Neural crest cell (in vitro differentiated cells): ENCODE results near the gene CDCA4. TPM values are rescaled to one million over a fixed set of nuclear protein-coding genes. Genes with fewer than 3 reads are reported as not detected.
"Not testable (repeated sequence)": the region's sequence is repeated elsewhere in the genome, so short reads cannot be mapped to it uniquely, and the experiment has no call there.

Experiments used
- DNase-seq: peaks from one replicate; pipeline ENCODE4 v3.0.0; 2021; ENCODE audit warnings: low read depth, mixed read lengths, low spot score
- H3K27ac Mint-ChIP-seq: one replicate; pipeline ENCODE4 v1.8.0; 2021; ENCODE audit warnings: mild to moderate bottlenecking, mixed read lengths; ENCODE audit not compliant: unreplicated experiment
- H3K27me3 Mint-ChIP-seq: 2 replicates; pipeline ENCODE4 v1.8.0; 2021; ENCODE audit warnings: low read depth, mild to moderate bottlenecking, mixed read lengths
- H3K36me3 Mint-ChIP-seq: 2 replicates; pipeline ENCODE4 v1.8.0; 2021; ENCODE audit warnings: low read depth, mild to moderate bottlenecking, mixed read lengths
- H3K4me1 Mint-ChIP-seq: 2 replicates; pipeline ENCODE4 v1.8.0; 2021; ENCODE audit warnings: mixed read lengths
- H3K4me3 Mint-ChIP-seq: one replicate; pipeline ENCODE4 v1.8.0; 2021; ENCODE audit warnings: mild to moderate bottlenecking, mixed read lengths
- H3K9me3 Mint-ChIP-seq: 2 replicates; pipeline ENCODE4 v1.8.0; 2021; ENCODE audit warnings: mixed read lengths
- total RNA-seq: library from RNA; stranded (reverse); gene quantifications from 2 replicates; pipeline ENCODE4 v1.2.1, GENCODE V29; 2021
- TF ChIP-seq, protein P1 (sequence below): fragments of 200-600 bp; sonication (generic); conservative IDR thresholded peaks from 2 replicates; pipeline ENCODE4 v1.5.0; 2021; ENCODE audit warnings: antibody characterized with exemption, mild to moderate bottlenecking

CDCA4 gene
- total RNA-seq, 1 donor from 2014 or later: 58.2 TPM

DNA sequence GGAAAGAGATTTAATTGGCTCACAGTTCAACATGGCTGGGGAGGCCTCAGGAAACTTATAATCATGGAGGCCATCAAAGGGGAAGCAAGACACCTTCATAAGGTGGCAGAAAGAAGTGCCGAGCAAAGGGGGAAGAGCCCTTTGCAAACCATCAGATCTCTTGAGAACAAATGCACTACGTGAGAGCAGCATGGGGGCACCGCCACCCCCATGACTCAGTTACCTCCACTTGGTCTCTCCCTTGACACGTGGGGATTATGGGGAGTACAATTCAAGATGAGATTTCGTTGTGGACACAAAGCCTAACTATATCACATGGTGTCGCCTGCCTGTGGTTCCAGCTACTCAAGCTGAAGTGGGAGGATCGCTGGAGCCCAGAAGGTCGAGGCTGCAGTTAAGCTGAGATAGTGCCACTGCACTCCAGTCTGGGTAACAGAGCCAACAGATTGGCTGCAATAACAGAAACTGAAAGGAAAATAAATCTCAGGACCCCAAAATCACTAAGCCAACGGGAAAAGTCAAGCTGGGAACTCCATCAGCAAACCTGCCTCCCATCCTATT is 10.0 kb upstream of the CDCA4 start:
- TF ChIP-seq, protein P1, sequence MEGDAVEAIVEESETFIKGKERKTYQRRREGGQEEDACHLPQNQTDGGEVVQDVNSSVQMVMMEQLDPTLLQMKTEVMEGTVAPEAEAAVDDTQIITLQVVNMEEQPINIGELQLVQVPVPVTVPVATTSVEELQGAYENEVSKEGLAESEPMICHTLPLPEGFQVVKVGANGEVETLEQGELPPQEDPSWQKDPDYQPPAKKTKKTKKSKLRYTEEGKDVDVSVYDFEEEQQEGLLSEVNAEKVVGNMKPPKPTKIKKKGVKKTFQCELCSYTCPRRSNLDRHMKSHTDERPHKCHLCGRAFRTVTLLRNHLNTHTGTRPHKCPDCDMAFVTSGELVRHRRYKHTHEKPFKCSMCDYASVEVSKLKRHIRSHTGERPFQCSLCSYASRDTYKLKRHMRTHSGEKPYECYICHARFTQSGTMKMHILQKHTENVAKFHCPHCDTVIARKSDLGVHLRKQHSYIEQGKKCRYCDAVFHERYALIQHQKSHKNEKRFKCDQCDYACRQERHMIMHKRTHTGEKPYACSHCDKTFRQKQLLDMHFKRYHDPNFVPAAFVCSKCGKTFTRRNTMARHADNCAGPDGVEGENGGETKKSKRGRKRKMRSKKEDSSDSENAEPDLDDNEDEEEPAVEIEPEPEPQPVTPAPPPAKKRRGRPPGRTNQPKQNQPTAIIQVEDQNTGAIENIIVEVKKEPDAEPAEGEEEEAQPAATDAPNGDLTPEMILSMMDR: no peak
- Mint-ChIP-seq H3K4me3 (no peak overlapping the region), H3K9me3 (no peaks in the 10 kb centered on the region), H3K36me3 (no peaks in the 10 kb centered on the region), H3K27ac (no peak overlapping the region), H3K27me3 (peaks cover 48% of the 10 kb centered on the region), H3K4me1 (peaks cover 12% of the 10 kb centered on the region)
- DNase-seq: no peak

DNA sequence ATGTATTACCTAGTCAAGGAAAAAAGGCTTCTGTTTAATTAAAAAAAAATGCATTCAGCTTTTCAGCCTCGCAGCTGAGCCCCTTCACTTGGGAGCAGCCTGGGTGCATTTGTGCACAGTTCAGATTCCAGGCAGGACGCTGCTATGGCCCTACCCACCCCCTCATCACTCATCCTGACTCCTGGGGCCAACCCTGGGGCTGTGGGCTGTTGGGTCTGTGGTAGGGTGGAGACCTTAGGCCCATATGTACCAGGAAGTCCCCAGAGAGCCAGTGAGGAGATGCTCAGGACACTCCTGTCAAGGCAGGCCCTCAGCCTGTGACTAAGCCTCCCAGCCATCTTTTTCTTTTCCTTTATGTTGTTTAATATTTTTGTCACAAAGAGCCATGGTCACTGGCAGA is 9.3 kb upstream of the CDCA4 start:
- H3K36me3 Mint-ChIP-seq: no peaks in the 10 kb centered on the region
- H3K27ac Mint-ChIP-seq: no peak overlapping the region
- H3K9me3 Mint-ChIP-seq: no peaks in the 10 kb centered on the region
- H3K4me3 Mint-ChIP-seq: no peak overlapping the region
- H3K4me1 Mint-ChIP-seq: peaks cover 12% of the 10 kb centered on the region
- TF ChIP-seq, protein P1: no peak
- H3K27me3 Mint-ChIP-seq: peaks cover 46% of the 10 kb centered on the region
- no peak for DNase-seq

DNA sequence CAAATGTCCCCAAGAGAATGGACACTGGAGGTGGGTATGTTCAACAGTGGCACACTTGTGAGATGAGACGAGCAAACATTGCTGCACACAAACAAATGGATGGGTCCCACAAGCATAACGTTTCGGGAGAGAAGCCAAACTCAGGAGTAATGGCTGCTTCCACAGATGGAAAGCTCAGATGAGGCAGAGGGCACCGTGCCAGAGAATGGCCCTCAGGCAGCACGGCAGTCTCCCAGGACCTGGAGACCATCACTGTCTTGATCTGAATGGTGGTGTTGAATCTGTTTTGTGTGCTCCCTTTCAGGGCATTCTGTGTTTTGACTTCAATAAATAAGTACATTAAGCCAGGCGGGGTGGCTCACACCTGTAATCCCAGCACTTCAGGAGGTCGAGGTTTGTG is 8.5 kb upstream of the CDCA4 start:
- no peak for DNase-seq
- no peaks in the 10 kb centered on the region for H3K36me3 Mint-ChIP-seq
- peaks cover 39% of the 10 kb centered on the region for H3K27me3 Mint-ChIP-seq
- no peaks in the 10 kb centered on the region for H3K9me3 Mint-ChIP-seq
- no peak overlapping the region for H3K27ac Mint-ChIP-seq
- TF ChIP-seq, protein P1: no peak
- H3K4me3 Mint-ChIP-seq: no peak overlapping the region
- peaks cover 10% of the 10 kb centered on the region for H3K4me1 Mint-ChIP-seq

DNA sequence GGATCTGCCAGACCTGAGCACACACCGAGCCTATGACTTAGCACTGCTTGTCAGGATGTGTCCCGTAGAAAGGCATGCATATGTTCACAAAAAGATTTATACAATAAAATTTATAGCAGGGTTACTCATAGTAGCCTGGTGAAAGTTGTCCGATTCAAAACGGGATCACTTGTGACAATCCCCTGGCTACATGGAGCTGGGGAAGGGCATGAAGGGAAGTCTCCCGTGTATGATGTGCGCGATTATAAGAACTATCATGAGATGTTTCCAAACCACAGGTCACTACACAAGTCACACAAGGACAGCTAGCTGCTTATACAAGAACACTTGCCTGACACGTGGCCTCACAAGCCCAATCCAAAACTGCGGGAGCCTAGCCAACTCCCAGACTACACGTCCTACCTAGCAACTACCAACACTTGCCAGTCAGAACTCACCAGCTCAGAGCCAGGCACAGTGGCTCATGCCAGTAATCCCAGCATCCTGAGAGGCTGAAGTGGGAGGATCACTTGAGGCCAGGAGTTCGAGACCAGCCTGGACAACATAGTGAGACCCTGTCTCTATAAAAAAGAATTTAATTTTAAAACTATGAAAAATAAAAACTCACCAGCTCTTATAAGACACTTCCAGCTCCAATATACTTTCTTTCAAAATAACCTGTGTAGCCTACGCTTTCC is 7.5 kb upstream of the CDCA4 start:
- Mint-ChIP-seq H3K27ac (no peak overlapping the region), H3K4me1 (peaks cover 2% of the 10 kb centered on the region), H3K36me3 (no peaks in the 10 kb centered on the region), H3K27me3 (peaks cover 28% of the 10 kb centered on the region), H3K9me3 (no peaks in the 10 kb centered on the region), H3K4me3 (no peak overlapping the region)
- TF ChIP-seq, protein P1: no peak
- no peak for DNase-seq

DNA sequence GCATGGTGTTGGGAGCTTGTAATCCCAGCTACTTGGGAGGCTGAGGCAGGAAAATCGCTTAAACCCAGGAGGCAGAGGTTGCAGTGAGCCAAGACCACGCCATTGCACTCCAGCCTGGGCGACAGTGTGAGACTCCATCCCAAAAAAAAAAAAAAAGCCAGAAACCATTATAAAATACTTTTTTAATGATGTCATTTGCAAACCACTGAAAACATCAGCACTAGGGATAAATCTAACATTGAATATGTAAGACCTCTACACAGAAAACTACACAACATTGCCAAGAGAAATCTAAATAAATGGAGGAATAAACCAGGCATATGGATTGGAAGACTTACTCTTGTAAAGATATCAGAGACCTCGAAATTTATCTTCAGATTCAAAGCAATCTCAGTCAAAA is 6.8 kb upstream of the CDCA4 start:
- H3K27me3 Mint-ChIP-seq: peaks cover 22% of the 10 kb centered on the region

DNA sequence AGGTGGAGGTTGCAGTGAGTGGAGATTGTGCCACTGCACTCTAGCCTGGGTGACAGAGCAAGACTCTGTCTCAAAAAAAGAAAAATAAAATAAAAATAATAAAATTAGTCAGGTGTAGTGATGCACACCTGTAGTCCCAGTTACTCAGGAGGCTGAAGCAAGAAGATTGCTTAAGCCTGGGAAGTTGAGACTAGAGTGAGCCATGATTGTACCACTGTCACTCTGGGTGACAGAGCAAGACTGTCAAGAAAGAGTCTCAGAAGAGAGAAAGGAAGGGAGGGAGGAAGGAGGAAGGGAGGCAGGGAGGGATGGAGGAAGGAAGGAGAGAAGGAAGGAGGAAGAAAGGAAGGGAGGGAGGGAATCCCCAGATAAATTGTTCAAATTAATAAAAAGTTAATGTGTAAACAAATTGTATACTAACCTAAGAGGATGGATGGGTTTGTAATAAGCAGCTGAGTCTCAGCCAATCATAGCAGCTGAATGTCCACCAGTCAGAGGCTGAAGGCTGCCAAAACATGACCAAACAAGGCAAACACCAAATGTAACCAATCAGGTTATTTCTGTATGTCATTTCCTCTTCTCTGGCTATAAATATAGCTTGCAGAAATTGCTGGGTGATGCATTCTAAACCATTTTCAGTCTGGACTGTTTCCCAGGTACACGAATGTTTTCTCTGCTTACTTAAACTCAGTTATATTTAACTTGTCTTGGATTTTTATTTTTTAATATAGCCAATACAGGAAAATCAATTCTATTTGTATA is 6.1 kb upstream of the CDCA4 start:
- Mint-ChIP-seq H3K27me3 (peaks cover 16% of the 10 kb centered on the region), H3K9me3 (no peaks in the 10 kb centered on the region)

More for the DNA sequence above, 6.8 kb upstream of the CDCA4 start:
- H3K36me3 Mint-ChIP-seq, H3K9me3 Mint-ChIP-seq, H3K4me1 Mint-ChIP-seq, H3K27ac Mint-ChIP-seq, H3K4me3 Mint-ChIP-seq, DNase-seq: not testable (repeated sequence)

More for the DNA sequence above, 6.1 kb upstream of the CDCA4 start:
- no peak overlapping the region for H3K4me3 Mint-ChIP-seq
- no peaks in the 10 kb centered on the region for H3K36me3 Mint-ChIP-seq
- DNase-seq: no peak
- H3K4me1 Mint-ChIP-seq: peaks cover 5% of the 10 kb centered on the region
- H3K27ac Mint-ChIP-seq: no peak overlapping the region
- TF ChIP-seq, protein P1: no peak
